ENCODE data around the gene BLOC1S4.

BLOC1S4 gene

DNA sequence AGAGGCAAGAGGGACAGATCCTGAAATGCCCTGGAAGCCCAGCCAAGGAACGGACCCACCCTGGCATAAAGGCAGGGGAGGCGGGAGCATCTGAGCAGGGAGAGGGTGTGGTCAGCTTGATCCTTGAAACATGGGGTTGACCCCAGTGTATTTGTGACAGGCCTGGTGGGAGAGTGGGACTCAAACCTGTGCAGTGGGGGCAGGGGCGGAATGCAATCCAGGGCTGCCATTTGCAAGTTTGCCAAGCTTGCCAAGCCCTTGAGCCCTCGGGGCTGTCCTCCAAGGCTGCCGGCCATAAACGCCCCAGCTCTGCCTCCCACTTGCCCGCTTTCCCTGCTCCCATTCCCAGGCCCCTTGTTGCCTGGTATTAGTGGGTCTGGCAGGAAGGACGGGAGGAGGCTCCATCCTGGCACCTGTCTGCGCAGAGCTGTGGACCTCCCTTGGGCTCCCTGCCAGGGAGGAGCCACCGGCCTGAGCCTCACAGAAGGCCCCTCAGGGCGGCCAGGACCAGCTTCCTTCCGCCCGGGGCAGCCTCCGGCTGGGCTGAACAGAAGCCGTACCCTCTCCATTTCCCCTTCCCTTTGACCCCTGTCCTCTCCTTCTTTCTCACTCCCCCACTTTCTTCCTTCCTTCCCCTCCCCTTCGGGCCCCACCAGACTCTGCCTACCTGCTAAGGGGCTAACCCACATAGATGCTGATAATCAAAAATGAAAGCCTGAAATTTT, 21.6 kb upstream of the BLOC1S4 start:
- DNase-seq: no peak
- H3K27me3 ChIP-seq: no peaks in the 10 kb centered on the region
- no peaks in the 10 kb centered on the region for H3K9me3 ChIP-seq
- intact Hi-C loops (cut with DNase I; ENCODE audit: low total_unique reads): no loop called here
- TF ChIP-seq, protein P1, sequence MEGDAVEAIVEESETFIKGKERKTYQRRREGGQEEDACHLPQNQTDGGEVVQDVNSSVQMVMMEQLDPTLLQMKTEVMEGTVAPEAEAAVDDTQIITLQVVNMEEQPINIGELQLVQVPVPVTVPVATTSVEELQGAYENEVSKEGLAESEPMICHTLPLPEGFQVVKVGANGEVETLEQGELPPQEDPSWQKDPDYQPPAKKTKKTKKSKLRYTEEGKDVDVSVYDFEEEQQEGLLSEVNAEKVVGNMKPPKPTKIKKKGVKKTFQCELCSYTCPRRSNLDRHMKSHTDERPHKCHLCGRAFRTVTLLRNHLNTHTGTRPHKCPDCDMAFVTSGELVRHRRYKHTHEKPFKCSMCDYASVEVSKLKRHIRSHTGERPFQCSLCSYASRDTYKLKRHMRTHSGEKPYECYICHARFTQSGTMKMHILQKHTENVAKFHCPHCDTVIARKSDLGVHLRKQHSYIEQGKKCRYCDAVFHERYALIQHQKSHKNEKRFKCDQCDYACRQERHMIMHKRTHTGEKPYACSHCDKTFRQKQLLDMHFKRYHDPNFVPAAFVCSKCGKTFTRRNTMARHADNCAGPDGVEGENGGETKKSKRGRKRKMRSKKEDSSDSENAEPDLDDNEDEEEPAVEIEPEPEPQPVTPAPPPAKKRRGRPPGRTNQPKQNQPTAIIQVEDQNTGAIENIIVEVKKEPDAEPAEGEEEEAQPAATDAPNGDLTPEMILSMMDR (IDR thresholded peaks at IDR 0.05): no peak
- H3K36me3 ChIP-seq: peaks cover 0 to 9% (median 0%) of the 10 kb centered on the region in 3 donors
- no peak overlapping the region for H3K27ac ChIP-seq
- H3K4me1 ChIP-seq: peaks cover 0 to 20% (median 0%) of the 10 kb centered on the region in 4 donors
- no peak overlapping the region for H3K4me3 ChIP-seq

DNA sequence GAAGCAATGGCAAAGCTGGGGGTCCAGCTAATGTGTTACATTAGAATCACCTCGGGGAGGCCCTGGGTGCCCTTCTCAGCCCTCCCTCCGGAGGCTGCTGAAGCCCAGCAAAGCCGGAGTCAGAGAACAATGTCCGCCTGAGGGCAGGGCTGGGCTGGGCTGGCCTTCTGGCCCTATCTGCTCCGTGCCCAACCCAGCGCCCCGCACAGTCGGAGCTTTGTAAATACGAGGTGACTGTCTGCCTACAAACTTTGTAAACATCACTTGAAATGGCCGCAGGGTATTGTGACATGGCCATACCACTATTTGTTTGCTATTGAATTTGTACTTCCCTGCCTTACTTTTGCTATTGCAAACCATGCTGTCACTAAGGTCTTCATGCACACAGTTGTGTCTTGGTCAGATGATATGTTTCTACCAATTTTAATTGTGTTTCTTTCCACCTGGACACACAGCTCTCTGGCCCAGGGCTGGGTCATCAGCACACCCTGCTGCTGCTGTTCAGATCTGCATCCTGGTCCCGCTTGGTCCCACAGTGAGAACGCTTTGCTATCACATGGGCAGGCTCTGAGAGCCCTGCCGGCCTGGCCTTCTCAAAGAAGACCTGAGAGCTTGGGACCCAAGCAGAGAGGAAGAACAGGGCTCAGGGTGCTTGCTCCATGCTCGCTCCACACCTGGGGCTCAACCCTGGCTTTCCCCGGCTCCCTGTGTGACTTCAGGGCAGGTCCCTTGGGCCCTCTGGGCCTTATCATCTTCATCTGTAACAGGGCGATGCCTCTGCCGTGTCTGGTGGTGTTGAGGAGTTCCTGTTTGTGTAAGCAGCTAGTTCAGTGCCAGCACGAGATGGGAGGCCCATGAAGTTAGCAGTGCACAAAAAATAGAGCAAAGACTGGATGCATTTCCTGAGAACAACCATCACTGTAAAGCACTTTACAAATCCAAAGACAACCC, 20.0 kb upstream of the BLOC1S4 start:
- TF ChIP-seq, protein P1 (IDR thresholded peaks at IDR 0.05): no peak
- no peak for DNase-seq
- no peaks in the 10 kb centered on the region for H3K9me3 ChIP-seq
- H3K4me3 ChIP-seq: no peak overlapping the region
- intact Hi-C loops (cut with DNase I; ENCODE audit: low total_unique reads): no loop called here
- H3K27ac ChIP-seq: no peak overlapping the region
- peaks cover 0 to 13% (median 0%) of the 10 kb centered on the region in 4 donors for H3K4me1 ChIP-seq
- H3K36me3 ChIP-seq: peaks cover 0 to 16% (median 0%) of the 10 kb centered on the region in 3 donors
- H3K27me3 ChIP-seq: no peaks in the 10 kb centered on the region

DNA sequence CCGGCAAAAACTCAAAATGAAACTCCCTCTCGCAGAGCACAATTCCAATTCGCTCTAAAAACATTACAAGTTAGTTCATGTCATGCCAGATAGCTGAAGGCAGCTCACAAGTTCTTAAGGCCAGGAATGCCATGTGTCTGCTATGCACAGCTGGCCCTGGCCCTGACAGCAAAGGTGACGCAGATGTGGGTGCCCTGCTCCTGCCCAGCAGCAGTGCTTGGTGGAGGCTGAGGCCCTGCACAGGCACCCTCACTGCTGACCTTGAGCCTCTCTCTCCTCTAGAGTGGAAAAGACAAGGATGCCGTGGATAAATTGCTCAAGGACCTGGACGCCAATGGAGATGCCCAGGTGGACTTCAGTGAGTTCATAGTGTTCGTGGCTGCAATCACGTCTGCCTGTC, 19.4 kb upstream of the BLOC1S4 start:
- TF ChIP-seq, protein P1 (IDR thresholded peaks at IDR 0.05): no peak
- intact Hi-C loops (cut with DNase I; ENCODE audit: low total_unique reads): no loop called here
- no peaks in the 10 kb centered on the region for H3K9me3 ChIP-seq
- H3K27me3 ChIP-seq: no peaks in the 10 kb centered on the region
- H3K36me3 ChIP-seq: peaks cover 0 to 16% (median 0%) of the 10 kb centered on the region in 3 donors
- no peak for DNase-seq
- H3K4me1 ChIP-seq: peaks cover 0 to 13% (median 0%) of the 10 kb centered on the region in 4 donors
- H3K27ac ChIP-seq: no peak overlapping the region
- no peak overlapping the region for H3K4me3 ChIP-seq

DNA sequence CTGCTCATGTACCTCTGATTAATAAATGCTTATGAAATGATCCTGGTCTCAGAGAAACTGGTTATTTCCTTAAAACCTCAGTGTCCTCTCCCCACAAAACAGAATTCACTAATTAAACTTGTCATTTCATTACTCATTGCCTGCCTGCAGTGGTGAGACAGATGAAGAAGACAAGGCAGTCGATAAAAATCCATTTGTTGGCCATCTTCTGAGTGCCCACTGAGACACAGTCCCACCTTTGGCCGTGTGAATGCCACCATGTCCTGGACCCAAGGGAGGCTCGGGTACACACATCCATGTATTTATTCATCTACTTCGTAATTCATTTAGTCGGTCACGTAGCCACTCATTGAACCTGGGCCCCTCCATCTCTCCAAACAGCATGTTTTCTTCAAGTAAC, 18.8 kb upstream of the BLOC1S4 start:
- Histone ChIP-seq H3K9me3 (no peaks in the 10 kb centered on the region), H3K4me1 (peaks cover 0 to 13% (median 0%) of the 10 kb centered on the region in 4 donors), H3K36me3 (peaks cover 0 to 16% (median 0%) of the 10 kb centered on the region in 3 donors), H3K4me3 (no peak overlapping the region), H3K27ac (no peak overlapping the region), H3K27me3 (no peaks in the 10 kb centered on the region)
- intact Hi-C loops (cut with DNase I; ENCODE audit: low total_unique reads): no loop called here
- TF ChIP-seq, protein P1 (IDR thresholded peaks at IDR 0.05): no peak
- no peak for DNase-seq

DNA sequence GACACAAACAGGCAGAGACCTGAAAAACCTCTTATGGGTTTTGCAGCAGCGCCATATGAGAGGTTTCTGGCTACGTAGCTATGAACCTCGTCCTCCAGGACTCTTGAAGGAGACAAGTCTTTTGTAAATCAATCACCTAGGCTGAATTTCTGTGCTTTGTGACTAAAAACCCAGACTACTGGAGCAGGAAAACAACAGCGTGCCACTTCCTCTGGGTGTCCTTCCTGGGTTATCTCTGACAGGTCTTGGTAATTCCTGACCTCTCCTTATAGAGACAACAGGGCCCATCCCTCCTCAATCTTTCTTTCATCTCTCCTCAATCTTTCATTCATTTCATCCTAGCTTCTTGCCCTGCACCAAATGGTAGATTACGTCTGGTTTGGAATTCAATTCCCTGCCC, 16.6 kb upstream of the BLOC1S4 start:
- H3K4me1 ChIP-seq: peaks cover 0 to 10% (median 3%) of the 10 kb centered on the region in 4 donors
- DNase-seq: no peak
- H3K9me3 ChIP-seq: no peaks in the 10 kb centered on the region
- TF ChIP-seq, protein P1 (IDR thresholded peaks at IDR 0.05): no peak
- no peaks in the 10 kb centered on the region for H3K27me3 ChIP-seq
- no peak overlapping the region for H3K4me3 ChIP-seq
- no peak overlapping the region for H3K27ac ChIP-seq
- intact Hi-C loops (cut with DNase I; ENCODE audit: low total_unique reads): no loop called here
- H3K36me3 ChIP-seq: peaks cover 0 to 26% (median 5%) of the 10 kb centered on the region in 3 donors
